Measurements from ENCODE around the gene ZDHHC20. TPM values are rescaled to one million over a fixed set of nuclear protein-coding genes. Genes with fewer than 3 reads are reported as not detected.

The ZDHHC20 gene
- total RNA-seq, 1 experiment from 2014 or later, result 69.7 TPM

GRCh38 chr13:21476893-21477472 lies 17.9 kb upstream of the ZDHHC20 start:
- Mint-ChIP-seq H3K27ac (peak overlapping the region; percentile 52; the same call in 1 of the 2 replicates), H3K9me3 (peaks cover 2% of the 10 kb centered on the region; the same call in 1 of the 2 replicates), H3K4me3 (peak overlapping the region; percentile 70), H3K4me1 (peaks cover 4% of the 10 kb centered on the region), H3K36me3 (no peaks in the 10 kb centered on the region), H3K27me3 (ENCODE audit: low read depth) (no peaks in the 10 kb centered on the region)
- TF ChIP-seq RELA (CRISPR knock-in tag; IDR thresholded peaks at IDR 0.05; ENCODE audit: borderline replicate concordance) (no peak), HMGXB4 (CRISPR knock-in tag; IDR thresholded peaks at IDR 0.05) (peak; percentile 49; the same call in 1 of the 2 replicates), CTCF (IDR thresholded peaks at IDR 0.05) (peak; percentile 96), FOXJ3 (CRISPR knock-in tag; IDR thresholded peaks at IDR 0.05; ENCODE audit: borderline replicate concordance) (no peak), ZNF263 (CRISPR knock-in tag; IDR thresholded peaks at IDR 0.05; ENCODE audit: low read depth) (peak; percentile 36; the same call in 1 of the 2 replicates), ZNF512 (CRISPR knock-in tag; IDR thresholded peaks at IDR 0.05; ENCODE audit: borderline replicate concordance) (0 out of 2 replicates have a peak, but pooled peaks have one; percentile 46), ZNF416 (CRISPR knock-in tag; IDR thresholded peaks at IDR 0.05) (no peak), SP1 (CRISPR knock-in tag; conservative IDR thresholded peaks at IDR 0.05) (0 out of 2 replicates have a peak, but pooled peaks have one; percentile 28)
- POLR2A ChIA-PET, result interaction anchor here (0.7 to 0.9 kb wide), 3 partner anchors 179 to 301 kb away, joined by 3 read pairs; partner anchors contain the start of genes MRPL57 and SKA3
- CTCF ChIA-PET, result interaction anchor here (0.6 to 2.5 kb wide), 48 partner anchors 9 to 552 kb away, joined by 3 to 69 read pairs (median 4); partner anchors contain the start of genes MRPL57, SKA3 and ZDHHC20
- ATAC-seq, result peak; percentile 89
- peak; percentile 93 for DNase-seq (ENCODE audit: low spot score)

GRCh38 chr13:21475115-21475514 lies 16.0 kb upstream of the ZDHHC20 start:
- ATAC-seq (no peak), DNase-seq (ENCODE audit: low spot score) (no peak)
- ChIA-PET POLR2A (no interaction called here), CTCF (interaction anchor here (1.3 kb wide), 1 partner anchor 17 kb away, joined by 3 read pairs; no protein-coding TSS in a partner anchor)
- Mint-ChIP-seq H3K9me3 (peaks cover 16% of the 10 kb centered on the region), H3K27ac (no peak overlapping the region), H3K36me3 (peaks cover 9% of the 10 kb centered on the region), H3K27me3 (ENCODE audit: low read depth) (peaks cover 3% of the 10 kb centered on the region), H3K4me3 (no peak overlapping the region), H3K4me1 (peaks cover 4% of the 10 kb centered on the region)
- TF ChIP-seq CREM (CRISPR knock-in tag; IDR thresholded peaks at IDR 0.05), result no peak
- TF ChIP-seq SP1 (CRISPR knock-in tag; conservative IDR thresholded peaks at IDR 0.05), result no peak
- no peak for TF ChIP-seq TCF7 (CRISPR knock-in tag; IDR thresholded peaks at IDR 0.05; ENCODE audit: low read depth)
- TF ChIP-seq, protein P1, sequence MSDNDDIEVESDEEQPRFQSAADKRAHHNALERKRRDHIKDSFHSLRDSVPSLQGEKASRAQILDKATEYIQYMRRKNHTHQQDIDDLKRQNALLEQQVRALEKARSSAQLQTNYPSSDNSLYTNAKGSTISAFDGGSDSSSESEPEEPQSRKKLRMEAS (CRISPR knock-in tag; IDR thresholded peaks at IDR 0.05), result no peak

- ATAC-seq (no peak), DNase-seq (ENCODE audit: low spot score) (no peak)
- H3K27ac Mint-ChIP-seq, result no peak overlapping the region
- H3K27me3 Mint-ChIP-seq (ENCODE audit: low read depth), result peaks cover 3% of the 10 kb centered on the region
- TF ChIP-seq RELA (CRISPR knock-in tag; IDR thresholded peaks at IDR 0.05; ENCODE audit: borderline replicate concordance) (no peak), ETV6 (CRISPR knock-in tag; IDR thresholded peaks at IDR 0.05) (no peak), JAZF1 (CRISPR knock-in tag; IDR thresholded peaks at IDR 0.05) (no peak), SOX15 (CRISPR knock-in tag; IDR thresholded peaks at IDR 0.05) (no peak), RORB (CRISPR knock-in tag; IDR thresholded peaks at IDR 0.05) (no peak)
- TF ChIP-seq, protein P2, sequence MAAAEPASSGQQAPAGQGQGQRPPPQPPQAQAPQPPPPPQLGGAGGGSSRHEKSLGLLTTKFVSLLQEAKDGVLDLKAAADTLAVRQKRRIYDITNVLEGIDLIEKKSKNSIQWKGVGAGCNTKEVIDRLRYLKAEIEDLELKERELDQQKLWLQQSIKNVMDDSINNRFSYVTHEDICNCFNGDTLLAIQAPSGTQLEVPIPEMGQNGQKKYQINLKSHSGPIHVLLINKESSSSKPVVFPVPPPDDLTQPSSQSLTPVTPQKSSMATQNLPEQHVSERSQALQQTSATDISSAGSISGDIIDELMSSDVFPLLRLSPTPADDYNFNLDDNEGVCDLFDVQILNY (CRISPR knock-in tag; IDR thresholded peaks at IDR 0.05), result no peak
- peaks cover 16% of the 10 kb centered on the region for H3K9me3 Mint-ChIP-seq
- CTCF ChIA-PET, result no interaction called here
- peaks cover 11% of the 10 kb centered on the region for H3K4me1 Mint-ChIP-seq
- H3K36me3 Mint-ChIP-seq, result peaks cover 9% of the 10 kb centered on the region
- H3K4me3 Mint-ChIP-seq, result no peak overlapping the region
- POLR2A ChIA-PET, result interaction anchor here (1.2 kb wide), 1 partner anchor 12 kb away, joined by 5 read pairs; the partner anchor contains the start of gene ZDHHC20
These were observed 11.7 kb upstream of the ZDHHC20 start for GRCh38 chr13:21470785-21471184.

Measured in WTC11 (cell line).